ENCODE data around the gene AP3B1.

- no peak for TF ChIP-seq CTCF (IDR thresholded peaks at IDR 0.05; ENCODE audit: extremely low read depth in 1 of 2, insufficient read depth in 1 of 2, low read depth in 1 of 2, low read length in 2 of 2)
- TF ChIP-seq FOS (IDR thresholded peaks at IDR 0.05; ENCODE audit: borderline replicate concordance, insufficient read depth, low read length): no peak
These were observed 298.6 kb downstream of the AP3B1 start for GRCh38 chr5:77995793-77996409.

Data from endothelial cell of umbilical vein (primary cell).